Activated CD4-positive, alpha-beta T cell treated with anti-CD3 and anti-CD28 coated beads for 48 hours (primary cell): ENCODE results near the gene BUD13.
"Not testable (repeated sequence)": the region's sequence is repeated elsewhere in the genome, so short reads cannot be mapped to it uniquely, and the experiment has no call there.

ENCODE experiments used
- DNase-seq: peaks from one replicate; pipeline ENCODE4 v3.0.0-alpha.2; 2020

Gene BUD13

DNA sequence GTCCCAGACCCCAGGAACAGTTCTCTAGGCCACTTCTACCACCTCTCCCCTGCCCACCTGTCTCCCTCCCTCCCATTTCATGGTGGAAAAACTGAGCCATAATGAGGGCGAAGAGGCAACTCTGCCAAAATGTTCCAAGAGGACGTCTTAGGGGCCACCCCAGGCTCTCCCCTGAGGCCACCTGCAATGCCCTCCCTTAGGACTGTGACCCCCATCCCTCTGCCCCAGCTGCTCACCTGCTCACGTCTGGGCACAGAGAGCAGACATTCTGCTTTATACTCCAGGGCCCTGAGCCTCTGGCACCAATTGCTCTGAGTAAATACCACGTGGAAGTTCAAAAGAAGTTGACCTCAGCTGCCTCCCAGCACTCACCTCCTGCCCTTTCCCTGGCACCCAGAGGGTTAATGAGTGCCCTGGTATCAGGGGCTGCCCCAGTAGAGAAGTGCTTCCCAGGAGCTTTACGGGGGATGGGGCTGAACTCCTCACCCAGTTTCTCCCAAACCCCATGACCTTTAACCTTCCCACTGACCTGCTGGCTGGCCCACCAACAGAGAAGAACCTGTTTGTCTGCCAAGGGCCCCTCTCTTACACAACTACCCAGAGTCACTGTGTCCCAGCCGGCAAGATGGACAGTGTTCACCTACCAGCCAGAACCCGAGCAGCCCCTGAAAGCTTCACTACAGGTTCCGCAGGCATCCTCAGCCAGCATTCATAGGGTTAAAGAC is 19.5 kb upstream of the BUD13 start:
- DNase-seq = no peak

DNA sequence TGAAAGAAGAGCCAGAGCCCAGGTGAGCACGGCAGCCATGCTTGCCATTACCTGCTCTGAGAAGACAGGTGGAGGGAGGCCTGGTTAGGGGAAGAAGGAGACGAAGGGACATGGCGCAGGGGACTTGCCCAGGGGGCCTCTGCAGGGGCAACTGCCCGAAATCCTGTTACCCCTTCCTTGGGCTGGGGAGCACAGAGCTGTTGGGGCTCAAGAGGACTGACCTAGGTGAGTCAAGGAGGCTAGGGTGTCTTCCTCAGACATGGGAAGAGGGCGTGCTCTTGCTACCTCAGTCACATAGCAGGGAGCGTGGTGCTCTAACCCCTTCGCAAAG is 19.0 kb upstream of the BUD13 start, which contains the start of gene APOA5:
TSS of gene APOA5 (minus strand) at position 67 of the 331 bp plus-strand sequence. CDS start at position 48, 19 bp downstream.
- no peak for DNase-seq

DNA sequence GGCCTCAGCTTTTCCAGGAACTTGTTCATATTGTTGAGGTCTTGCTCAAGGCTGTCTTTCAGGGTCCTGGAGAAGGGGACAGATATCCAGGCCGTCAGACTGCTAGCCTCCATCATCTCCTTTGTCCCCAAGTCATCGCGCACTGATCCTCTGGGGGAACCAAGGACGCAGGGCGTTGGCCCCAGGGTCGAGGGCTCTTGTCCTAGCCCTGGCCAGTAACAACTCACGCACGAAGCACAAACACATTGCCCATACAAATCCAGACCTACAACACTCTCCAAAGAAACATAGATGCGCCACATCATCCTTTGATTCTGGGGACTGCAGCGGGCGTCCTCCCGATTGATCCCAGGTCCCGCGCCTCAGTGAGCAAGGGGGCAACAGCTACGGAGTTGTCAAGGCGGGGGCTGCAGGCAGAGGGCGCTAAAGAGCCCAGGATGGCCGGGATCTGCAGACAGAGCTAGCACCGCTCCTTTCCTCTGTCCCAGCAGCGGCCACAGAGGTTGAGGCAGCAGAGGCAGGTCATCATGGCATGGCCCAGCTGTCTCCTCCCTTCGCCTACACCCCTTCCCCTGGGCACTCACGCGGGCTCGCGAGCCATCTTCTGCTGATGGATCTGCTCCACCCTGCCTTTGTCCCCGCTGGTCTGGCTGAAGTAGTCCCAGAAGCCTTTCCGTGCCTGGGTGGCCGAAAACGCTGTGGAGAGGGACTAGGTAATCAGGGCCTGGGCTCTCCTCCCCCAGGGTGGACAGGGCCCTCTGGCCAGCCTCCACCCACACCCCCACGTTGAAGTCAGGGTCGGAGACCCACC is 18.4 kb upstream of the BUD13 start:
- DNase-seq = peak; percentile 86

DNA sequence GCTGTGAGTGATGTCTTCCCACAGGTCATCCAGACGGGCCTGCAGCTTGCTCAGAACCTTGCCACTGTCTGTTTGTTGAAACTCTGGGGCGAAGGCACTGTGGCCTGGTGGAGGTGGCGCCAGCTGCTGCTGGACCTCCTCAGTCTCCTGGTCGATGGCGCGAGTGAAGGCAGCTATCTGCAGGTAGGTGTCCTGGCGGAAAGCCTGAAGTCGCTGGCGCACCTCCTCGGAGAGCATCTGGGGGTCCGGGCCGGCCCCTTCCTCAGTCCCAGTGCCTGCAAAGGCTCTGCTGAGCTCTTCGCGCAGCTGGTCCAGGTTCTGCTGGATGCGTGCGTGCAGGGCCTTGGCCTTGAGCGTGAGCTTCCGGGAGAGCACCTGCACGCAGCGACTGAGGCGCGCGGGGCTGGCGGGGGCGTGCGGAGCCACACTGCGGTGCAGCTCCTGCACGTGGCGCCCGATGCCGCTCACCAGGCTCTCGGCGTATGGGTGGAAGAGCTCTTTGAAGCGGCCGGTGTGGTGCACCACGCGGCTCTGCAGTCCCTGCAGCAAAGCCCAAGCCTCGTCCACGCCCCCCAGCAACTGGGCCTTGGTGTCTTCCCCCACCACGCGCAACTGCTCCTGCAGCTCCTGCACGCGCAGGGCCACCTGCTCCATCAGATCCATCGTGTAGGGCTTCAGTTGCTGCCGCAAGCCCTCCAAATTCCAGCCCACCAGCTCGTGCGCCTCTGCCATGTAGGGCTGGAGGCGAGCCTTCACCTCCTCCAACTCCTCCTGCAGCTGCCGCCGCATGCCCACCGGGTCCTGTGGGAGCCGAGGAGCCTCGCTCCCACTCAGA is 17.6 kb upstream of the BUD13 start:
- no peak for DNase-seq

DNA sequence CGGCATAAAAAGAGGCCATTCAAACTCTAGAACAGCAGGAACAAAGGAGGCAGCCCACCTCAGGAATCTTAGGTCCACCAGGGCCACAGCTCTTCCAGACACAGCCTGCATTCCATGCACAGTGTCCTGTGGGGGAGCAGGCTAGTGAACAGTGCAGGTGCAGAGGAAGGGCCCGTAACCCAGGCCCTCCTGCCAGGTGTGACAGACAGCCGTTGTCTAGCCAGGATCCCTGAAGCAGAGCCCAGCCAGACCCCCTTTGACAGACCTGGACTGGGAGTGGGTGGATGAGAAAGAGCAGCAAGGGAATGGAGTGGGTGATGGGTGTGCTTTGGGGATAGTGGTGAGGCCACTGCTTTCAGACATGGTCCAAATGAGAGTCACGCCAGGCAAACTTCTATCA is 16.2 kb upstream of the BUD13 start:
- no peak for DNase-seq

DNA sequence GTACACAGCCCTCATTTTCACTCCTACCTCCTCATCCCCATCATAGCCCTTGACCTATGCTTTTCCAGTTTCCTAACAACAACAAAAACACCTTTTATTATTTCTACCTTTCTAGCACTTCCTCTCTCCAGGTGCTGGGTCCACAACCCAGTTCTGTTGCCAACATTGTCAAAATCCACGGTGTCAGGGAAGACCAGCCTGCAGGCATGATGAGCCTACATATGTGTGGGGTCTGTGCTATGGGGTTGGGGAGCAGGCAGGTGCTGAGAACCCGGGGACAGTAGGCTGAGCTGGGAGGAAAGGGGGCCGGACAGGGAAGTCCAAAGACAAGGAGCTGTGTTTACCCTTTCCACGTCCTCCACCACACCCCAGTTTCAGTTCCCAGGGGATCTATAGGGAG is 15.7 kb upstream of the BUD13 start:
- no peak for DNase-seq

DNA sequence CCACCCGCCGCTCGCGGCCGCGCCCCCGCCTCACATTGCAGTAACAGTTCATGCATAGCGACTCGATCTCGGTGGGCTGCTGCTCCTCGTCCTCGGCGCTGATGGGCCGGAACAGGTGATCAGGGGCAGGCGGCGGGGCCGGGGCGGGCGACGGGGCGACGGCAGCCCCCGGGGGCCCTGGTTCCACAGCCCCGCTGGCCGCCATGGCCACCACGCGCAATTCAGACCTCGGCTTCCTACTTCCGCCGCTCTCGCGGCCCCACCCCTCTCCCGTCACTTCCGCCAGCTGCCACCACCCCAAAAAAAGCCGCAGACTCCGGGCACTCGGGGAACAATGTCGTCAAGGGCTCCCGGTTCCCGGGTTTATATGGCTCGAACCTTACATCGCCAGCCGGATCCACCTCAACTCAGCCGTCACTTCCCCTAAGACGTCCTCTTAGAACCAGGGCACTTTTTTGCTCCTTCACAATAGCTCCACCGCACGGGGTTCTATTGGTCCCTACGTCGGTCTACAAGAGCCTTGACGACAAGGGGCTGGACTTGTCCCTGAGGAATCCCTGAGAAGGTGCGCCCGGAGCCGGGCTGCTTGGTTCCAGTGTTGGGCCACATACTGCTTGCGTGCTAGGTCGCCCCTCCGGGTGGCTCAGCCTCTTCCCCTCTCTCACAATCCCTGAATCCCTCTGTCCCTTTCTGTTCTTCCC is 15.1 kb upstream of the BUD13 start, which contains the start of gene ZPR1:
TSS of gene ZPR1 (minus strand) at position 238 of the 701 bp plus-strand sequence. CDS start at position 205, 33 bp downstream.
- peak; percentile 88 for DNase-seq

DNA sequence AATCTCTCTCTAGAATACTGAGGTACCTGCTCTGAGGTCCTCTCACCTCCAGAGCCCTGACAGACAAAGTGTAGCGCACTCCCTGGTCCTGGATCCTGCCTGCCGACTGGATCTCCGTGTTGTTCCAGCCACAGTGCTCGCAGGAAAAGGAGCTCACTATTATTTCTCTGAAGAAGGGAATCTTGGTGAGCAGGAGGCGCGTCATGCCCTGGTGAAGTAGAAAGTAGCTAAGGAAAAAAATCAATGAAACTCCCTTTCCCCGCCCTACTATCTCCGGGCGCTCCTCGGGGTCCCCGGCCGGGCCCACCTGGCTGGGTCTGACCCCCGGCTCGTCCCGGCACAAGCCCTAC is 14.6 kb upstream of the BUD13 start:
- DNase-seq = no peak

DNA sequence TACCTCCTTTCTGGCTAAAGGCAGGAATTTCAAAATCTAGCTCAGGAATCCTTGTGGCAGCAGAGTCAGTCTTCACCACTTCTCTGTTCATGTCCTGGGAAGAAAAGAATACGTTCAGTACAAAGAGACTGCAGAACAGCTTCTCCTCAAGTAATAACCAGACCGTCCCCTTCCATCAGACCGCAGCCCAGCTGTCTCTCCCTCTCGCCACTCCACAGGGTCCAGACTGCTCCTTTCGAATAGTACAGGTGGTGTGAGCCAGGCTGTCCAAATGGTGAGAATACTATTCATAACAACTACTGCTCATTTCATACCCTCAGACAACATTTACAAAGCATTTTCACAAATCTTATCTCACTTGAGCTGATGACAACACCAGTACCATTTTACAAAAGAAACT is 14.2 kb upstream of the BUD13 start:
- DNase-seq = no peak

DNA sequence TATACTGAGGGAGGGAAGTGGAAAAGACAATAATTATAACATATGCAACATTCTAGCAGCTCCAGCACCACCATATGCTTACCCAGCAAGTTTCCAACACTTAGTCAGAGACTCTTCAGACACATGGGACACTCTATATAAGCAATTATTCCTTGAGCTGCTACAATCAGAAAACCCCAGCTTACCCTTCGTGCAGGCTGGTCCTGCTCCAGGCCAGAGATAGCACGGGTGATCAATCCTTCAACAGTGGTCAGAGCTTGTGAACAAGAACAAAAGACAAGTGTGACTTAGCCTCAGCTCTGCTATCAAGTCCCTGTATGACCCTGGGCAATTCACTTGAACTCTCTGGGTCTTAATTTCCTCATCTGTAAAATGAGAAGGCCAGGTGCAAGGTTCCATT is 13.5 kb upstream of the BUD13 start:
- no peak for DNase-seq

DNA sequence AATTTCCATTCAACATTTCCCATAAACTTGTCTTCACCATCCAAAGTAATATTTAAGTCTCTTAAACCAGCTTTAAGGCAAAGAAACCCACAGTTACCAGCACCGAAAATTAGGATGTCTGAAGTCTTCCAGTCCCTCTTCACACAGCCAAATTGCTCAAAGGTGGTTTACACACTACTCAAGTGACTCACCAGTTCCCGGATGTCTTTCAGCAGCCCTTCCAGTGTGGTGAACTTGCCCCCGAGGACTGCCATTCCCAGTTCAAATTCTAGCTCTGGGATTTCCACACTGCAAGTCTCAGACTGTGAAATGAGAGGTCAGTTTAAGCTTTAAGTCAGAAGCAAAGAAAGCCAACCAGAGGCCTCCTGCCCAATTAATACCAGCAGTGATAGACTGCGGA is 9.9 kb upstream of the BUD13 start:
- DNase-seq = peak; percentile 28

DNA sequence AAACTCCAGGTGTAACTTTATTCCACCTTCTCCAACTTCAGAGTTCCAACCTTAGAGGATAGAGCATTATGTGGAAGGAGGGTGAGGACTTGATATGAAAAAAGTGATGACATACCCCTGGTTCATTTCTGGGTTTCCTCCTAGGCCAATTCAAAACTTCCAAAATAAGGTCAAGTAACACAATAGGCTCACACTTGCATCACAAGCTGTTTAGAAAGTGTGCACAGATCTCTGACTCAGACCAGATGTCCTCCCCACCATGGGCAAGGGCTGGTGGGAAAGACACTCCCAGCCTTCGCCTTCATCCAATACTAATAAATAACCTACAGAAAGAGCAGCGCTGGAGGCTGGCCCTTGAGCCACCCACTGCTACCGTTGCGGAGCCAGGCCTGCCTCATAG is 5.8 kb upstream of the BUD13 start:
- no peak for DNase-seq

DNA sequence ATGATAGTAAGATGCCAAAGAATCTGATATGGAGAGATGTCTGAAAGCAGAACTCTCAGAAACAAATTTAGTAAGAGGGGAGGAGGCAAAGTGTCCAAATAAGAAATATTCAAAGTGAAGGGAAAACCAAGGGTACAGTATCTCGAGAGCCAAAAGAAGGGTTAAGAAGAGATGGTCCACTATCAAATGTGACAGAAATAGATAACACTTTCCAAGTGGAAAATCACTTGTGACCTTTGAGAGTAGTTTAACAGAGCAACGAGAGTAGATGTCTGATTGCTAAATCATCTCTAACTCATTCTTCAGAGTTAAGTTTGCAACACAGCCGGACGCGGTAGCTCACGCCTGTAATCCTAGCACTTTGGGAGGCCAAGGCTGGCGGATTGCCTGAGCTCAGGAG is 4.3 kb upstream of the BUD13 start:
- DNase-seq = no peak

DNA sequence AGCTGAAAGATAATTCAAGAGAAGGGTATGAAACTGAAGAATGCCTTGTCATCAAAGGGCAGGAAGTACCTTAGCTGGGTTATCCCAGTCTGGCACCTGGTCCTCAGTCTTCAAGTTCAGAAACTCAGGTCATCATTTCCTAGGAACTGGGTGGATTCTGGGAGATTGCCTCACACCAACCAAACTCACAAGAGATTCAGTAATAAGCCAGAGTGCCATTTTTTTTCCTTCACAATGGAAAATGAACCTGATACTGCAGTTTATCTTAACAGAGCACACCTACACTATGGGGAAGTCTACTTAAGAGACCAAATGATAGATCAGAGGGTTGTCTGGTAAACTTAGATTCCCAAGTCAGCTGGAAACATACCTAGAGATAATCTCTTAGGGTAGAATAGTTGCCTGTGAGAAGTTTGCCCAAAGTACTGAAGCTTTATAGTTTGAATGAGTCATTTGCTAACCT is 3.8 kb upstream of the BUD13 start:
- peak; percentile 46 for DNase-seq

DNA sequence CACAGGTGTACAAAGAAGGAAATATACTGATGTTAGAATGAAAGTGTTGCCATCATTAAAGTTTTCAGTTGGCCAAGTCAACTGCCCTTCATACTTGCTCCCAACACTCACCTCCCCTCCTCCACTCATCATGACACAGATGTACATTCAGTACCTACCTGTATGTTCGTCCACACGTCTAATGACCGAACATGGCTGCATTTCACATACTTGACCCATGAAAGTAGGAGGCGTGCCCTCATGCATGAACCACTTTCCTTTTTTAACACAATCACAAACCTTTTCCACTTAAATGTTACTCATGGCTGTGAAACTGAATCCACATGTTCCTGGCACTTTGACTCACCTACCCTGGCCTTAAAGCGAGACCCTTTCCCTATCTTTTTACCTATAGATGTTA is 3.2 kb upstream of the BUD13 start:
- DNase-seq = peak; percentile 24

DNA sequence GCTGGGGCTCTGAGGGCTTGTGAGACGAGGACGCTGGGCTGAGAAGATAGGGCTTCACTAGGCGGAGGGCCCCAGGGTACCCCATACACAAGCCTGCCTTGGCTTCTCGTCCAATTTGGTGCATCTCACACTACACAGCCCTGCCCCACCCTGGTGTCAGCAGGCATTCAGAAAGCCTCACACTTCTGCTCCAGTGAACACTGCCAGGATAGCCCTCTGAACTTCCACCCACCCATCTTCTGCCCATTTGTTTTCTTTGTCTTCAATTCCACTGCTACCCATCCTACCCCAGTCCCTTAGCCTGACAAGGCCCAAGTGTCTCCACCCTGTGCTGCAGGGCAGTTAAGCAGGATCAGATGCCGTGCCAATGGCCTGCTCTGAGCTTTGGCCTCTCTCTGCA is 1.9 kb upstream of the BUD13 start:
- no peak for DNase-seq

DNA sequence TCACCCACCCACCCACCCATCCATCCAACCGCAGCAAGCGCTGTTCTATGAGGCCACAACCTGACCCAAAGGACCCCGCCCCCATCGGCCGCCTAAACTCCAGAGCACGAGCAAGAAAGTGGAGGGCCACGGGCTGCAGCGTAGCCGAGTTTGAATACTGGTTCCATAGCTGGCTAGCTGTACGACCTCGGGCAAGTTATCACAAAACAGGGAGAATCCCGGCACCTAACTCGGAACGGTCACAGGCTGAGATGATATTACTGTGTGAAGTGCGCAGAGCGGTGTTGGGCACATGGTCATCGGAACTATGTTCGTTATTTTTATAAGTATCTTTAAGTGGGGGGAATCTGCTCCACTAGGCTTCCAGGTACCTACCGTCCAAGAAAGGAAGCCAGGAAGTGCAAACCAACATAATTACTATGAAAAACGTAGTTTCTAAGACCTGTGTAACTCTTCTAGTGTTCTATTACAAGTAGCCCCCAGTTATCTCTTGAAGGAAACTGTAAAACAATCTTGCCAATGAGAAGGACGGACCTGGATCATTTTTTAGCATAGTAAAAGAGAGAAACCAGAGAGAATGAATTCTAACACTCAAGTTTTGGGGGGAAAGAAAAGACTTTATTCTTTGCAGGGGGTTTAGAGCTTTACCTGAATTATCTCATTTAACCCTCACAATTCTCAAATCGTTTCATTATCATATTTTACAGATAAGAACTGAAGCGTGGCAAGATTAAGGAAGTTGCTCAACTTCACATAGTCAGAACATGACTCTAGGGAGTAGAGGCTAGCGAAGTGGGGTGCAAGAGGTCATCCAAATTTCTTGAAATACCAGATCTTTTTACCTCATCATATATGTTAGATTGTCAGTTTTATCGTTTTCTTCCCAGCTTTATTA is 663 bp upstream of the BUD13 start:
- DNase-seq = no peak

DNA sequence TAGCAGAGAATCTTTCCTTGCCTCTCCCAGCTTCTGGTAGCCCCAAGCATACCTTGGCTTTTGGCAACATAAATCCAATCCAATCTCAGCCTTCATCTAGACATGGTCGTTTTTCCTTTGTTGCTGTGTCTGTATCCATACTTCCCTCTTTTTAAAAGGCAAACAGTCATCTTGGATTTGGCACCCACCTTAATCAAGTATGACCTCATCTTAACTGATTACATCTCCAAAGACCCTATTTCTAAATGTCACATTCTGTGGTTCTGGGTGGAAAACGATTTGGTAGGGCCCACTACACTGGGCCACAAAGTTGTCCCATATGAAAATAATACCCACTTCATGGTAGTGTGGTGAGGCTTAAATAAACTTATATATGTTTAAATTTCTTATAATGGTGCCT is 852 bp downstream of the BUD13 start:
- no peak for DNase-seq

DNA sequence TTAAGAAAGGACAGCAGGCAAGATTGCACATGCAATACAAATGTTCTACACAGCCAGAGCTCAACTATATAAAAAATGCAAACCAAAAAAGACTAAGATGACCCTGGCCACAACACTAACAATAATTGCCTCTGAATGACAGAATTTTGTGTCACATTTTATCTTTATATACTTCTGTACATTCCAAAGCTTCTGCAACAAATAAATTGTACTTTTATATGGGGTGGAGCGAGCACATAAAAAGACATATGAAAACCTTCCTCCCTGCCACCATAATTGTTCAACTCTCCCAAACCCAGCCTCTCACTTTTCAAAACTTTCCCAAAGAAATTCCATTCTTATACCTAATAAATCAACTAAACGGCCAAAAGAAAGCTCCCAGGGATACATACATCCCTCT is 10.7 kb downstream of the BUD13 start:
- no peak for DNase-seq

DNA sequence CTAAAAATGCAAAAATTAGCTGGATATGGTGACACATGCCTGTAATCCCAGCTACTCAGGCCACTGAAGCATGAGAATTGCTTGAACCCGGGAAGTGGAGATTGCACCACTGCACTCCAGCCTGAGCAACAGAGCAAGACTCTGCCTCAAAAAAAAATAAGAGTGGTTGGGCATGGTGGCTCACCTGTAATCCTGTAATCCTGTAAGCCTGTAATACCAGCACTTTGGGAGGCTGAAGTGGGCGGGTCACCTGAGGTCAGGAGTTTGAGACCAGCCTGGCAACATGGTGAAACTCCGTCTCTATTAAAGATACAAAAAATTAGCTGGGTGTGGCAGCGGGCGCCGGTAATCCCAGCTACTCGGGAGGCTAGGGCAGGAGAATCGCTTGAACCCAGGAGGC is 16.7 kb downstream of the BUD13 start:
- DNase-seq = not testable (repeated sequence)

DNA sequence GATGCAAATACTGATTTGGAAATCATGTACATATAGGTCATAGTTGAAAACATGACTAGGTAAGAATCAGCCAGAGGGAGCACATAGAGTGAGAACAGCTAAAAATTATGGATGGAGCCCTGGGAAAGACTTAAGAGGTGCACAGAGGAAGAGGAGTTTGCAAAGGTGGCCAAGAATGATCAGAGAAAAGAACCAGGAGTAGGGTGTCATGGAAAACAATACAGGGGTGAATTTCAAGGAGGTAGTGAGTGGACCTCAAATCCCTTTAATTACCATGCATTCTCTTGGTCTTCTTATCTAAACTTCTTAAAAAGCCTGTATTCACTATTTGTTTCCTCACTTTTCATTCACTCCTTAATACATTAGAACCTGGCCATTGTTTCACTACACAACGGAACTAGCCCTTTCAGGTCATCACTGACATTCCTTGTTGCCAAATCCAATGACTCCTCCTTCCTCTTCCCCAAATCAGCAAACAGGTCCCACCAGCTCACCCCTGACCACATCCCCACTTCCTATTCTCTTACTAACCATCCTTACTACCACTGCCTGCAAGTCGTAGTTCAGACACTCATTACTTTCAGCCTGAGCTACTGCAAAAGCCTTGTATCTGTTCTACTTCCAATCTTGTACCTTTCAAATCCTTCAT is 22.6 kb downstream of the BUD13 start:
- DNase-seq = no peak
